HG02943 (cell line): Measurements from ENCODE around the gene INKA2.
"Not testable (repeated sequence)": the region's sequence is repeated elsewhere in the genome, so short reads cannot be mapped to it uniquely, and the experiment has no call there.

Experiments
- ATAC-seq: cut with Tn5 transposase; IDR thresholded peaks from one replicate; pipeline ENCODE4 v1.9.1; 2021; ENCODE audit warnings: mild to moderate bottlenecking, low read depth, moderate library complexity; ENCODE audit not compliant: unreplicated experiment

Gene INKA2

GRCh38 chr1:111751906-111752575 is 12.8 kb upstream of the INKA2 start:
- ATAC-seq, result no peak

- no peak for ATAC-seq
Measured at GRCh38 chr1:111750856-111751255, 11.7 kb upstream of the INKA2 start.

- no peak for ATAC-seq
Measured at GRCh38 chr1:111749628-111750027, 10.4 kb upstream of the INKA2 start.

- no peak for ATAC-seq
Measured at GRCh38 chr1:111747947-111748346, 8.8 kb upstream of the INKA2 start.

DNA sequence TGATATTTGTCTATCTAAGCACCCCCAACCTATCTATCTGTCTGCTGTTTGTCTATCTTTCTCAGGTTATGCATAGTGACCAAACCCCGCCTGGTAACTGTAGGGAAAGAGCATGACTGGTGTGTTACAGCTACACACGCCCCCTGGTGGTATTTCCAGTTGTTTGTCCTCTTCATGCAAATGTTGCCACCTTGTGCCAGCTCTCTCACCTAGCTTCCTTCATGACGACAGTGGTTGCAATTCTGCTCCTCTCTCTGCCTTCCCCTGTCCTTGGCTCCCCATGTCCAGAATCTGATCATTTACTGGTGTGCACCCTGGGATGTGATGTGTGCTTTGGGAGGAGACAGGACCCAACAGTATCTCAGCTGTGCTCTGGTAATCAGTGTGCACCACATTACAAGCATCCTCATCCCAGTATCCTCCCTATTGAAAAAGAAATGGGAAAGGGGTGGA is 8.1 kb upstream of the INKA2 start:
- no peak for ATAC-seq

GRCh38 chr1:111746614-111746999 is 7.4 kb upstream of the INKA2 start:
- no peak for ATAC-seq

DNA sequence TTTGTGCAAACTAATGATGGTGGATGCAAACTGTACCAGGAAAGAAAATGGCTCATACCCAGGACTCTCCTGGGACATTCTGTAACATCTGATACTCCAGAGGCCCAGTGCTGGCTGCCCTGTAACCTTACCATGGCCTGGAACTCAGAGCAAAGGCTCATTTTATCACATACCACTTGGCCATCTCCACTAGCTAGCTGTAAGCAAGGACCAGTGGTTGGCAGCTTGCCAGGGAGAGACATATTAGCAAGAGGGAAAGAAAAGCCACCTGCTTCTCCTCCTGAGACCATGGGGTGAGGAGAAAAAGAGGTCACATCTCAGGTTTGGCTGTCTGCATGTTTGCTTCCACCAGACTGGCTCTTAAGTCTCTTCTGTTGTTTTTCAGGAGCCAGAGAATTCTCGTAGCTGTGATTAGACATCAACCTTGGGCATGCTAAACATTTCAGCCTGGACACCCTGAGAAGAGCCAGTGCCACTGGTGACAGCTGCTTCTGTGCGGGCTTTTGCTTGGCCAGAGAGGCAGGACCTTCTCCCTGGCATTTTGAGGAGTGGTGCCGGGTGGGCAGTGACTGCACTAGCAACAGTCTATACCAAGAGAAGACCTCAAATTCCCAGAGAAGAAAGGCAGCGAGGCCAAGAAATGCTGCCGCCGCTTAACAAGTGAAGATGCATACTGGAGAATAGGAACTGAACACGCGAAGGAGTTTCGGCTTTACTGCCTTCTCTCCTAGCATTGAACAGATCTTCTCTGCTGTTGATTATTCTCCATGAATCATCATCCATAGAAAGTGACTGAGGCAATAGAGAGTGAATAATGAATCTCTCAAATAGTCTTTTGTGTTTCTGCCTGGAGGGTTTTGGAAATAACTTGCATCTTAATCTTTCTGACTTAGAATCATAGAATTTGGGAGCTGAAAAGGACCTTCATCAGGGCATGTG is 6.7 kb upstream of the INKA2 start:
- ATAC-seq, result no peak

DNA sequence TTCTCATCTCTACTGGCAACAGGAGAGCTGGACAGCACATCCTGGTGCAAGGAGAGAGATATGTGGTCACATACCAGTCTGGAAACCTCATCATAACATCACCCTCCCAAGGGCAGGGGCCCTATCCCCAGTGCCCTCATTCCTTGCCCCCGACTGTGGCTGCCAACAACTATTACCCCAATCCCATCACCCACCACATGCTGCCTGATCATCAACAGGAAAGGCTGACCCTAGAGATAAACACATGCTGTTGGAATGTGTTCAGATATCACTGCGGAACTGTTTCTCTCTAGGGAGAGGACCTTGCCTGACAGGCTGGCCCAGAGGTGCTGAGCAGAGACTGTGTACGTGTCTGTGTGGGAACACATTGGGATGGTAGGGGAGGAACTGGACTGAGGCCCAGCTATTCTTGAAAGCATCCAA is 4.5 kb upstream of the INKA2 start:
- ATAC-seq, result no peak

GRCh38 chr1:111742938-111743549 is 3.8 kb upstream of the INKA2 start:
- ATAC-seq, result no peak

DNA sequence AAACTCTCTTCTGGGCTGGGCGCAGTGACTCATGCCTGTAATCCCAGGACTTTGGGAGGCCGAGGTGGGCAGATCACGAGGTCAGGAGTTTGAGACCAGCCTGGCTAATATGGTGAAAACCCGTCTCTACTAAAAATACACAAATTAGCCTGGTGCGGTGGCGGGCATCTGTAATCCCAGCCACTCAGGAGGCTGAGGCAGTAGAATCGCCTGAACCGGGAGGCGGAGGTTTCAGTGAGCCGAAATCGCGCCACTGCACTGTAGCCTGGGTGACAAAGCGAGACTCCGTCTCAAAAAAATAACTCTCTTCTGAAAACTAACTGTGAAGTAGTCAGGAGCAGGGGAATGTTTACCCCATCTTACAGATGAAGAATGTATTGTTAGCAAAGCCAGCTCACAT is 3.1 kb upstream of the INKA2 start:
- not testable (repeated sequence) for ATAC-seq

- ATAC-seq, result no peak
Measured at GRCh38 chr1:111739925-111740765, 950 bp upstream of the INKA2 start.

- ATAC-seq, result peak; percentile 40
Measured at GRCh38 chr1:111738436-111739193, 580 bp downstream of the INKA2 start.

GRCh38 chr1:111738133-111738435 is 1.1 kb downstream of the INKA2 start:
- ATAC-seq, result no peak

GRCh38 chr1:111737216-111738132 is 1.7 kb downstream of the INKA2 start:
- no peak for ATAC-seq

DNA sequence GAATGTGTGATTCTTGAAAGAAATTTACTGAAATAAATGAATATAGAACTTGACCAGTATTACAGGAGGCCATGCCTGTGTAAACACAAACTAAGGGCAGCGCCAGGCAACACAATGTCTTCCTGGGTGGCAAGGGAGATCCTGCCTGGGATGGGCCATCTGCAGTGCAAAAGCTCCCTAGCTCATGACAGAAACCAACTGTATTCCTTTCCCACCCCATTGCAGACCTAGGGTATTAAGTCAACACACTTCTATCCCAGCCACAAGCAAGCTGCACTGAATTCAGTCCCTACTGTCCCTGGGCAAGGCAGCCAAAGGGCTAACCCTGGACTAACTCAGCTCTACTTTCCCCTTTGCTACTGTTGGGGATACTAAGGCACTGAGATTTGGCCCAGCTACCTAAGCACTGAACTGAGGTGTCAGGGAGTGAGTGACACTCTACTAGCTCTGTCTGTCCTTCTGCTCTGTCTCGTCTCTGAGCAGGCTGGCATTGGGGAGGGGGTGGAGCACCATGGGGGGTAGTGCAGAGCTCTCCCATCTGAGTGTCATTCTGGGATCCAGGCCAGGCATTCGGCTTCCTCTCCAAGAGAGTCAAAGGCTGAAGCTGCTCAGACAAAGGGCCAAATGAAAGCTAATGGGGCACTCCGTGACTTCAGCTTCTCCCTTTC is 2.5 kb downstream of the INKA2 start:
- ATAC-seq, result no peak

DNA sequence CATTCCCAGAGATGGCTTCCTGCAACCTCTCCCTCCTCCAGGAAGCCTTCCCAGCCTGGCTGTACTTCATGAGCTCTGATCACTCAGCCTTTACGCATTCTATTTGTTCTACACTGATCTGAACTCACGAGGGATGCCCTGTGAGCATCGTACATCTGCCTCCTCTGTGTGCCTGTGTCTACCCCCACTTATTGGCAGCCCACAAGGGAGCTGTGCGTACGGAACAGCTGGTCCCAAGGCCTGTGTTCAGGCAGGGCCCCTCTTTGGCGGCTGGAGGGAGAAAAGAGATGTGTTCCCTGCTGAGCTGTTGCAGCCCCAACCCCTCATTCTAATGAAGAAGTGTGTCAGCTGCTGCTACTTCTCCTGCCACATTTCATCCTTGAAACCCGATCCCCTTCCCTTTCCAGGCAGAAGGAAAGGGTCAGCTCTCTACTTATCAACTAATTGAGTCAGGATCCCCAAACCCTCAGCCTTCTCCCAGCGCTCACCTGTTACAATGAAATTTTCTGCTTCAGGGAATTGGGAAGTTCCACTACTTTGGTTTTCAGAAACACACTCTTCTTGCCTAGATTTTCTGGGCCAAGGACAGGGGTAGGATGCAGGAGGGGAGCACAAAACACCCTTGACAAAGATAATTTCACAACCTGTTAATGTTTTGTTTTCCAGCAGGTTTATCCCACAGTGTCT is 3.2 kb downstream of the INKA2 start:
- no peak for ATAC-seq

GRCh38 chr1:111735321-111735720 is 3.9 kb downstream of the INKA2 start:
- no peak for ATAC-seq

DNA sequence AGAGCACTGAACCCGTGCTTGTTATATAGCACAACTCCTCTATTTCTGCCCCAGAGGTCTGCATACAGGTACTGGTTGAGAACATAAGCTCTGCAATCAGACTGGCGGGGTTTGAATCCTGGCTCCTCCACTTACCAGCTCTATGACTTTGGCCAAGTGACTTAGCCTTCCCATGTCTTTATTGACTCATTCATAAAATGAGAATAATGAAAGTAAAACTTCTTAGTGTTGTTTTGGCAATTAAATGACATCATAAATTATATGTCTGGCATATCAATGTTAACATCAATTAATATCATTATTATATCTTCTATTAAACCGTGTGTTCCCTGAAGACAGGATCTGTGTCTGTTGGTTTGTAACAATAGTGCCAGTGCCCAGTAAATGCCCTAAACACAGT is 4.3 kb downstream of the INKA2 start:
- ATAC-seq, result no peak
